NK-92 (cell line): ENCODE data around the gene CNOT1.
"Not testable (repeated sequence)": the region's sequence is repeated elsewhere in the genome, so short reads cannot be mapped to it uniquely, and the experiment has no call there.

Source experiments
- DNase-seq: peaks from one replicate; lab custom pipeline; 2025; ENCODE audit not compliant: unreplicated experiment; lab: John Stamatoyannopoulos, UW

Gene CNOT1

DNA sequence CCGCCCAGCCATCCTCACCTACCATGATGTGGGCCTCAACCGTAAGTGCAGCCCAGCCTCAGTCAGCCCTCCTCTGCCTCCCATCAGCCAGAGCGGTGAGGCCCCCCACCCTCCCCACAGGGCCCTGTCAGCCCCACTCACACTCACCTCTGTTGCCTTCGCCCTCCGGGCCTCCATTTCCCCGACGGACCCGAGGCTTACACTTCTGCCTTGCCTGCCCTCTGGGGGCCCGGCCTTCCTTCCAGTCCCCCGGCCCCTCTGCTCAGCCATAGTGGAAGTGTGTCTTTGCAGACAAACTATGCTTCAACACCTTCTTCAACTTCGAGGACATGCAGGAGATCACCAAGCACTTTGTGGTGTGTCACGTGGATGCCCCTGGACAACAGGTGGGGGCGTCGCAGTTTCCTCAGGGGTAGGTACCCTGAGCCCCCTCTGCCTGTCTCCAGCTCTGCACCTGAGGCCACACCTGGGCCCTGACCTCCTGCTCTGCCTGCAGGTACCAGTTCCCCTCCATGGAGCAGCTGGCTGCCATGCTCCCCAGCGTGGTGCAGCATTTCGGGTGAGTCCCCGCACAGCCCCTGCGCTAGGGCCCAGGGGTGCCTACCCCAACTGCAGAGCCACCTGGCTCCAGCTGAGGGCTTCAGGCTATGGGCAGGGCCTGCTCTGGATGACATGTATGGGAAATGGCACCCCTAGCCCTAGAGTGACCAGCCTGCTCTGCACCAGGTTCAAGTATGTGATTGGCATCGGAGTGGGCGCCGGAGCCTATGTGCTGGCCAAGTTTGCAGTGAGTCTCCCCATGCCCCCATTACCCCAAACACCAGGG, 125.5 kb downstream of the CNOT1 start:
- no peak for DNase-seq

DNA sequence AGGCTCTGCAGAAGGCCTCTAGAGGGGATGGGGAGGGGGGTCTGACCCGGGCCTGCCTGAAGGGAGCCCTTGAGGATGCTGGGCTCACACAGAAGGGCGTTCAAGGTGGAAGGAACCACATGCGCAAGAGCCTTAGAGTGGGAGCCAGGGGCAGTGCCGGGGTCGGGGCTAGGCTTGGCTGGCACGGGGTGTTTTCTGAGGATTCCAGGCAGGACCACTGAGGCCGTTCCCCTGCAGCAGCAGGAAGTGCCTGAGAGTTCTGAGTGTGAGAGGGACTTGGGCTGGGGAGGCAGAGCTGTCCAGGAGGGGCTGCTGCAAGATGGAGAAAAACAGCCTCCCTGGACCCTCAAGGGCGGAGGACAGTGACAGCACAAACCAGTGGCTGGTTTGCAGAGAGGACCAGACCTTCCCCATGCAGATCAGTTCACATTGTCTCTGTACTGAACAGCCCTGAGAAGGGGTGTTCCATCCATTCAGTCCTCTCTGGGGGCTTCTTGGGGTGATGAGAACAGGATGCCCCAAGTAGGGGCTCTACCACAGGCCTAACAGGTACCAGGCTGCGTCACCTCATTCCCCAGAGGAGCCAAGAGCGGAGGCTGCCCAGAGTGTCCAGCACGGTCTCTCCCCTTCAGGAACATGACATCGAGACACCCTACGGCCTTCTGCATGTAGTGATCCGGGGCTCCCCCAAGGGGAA, 126.3 kb downstream of the CNOT1 start:
- DNase-seq = no peak

DNA sequence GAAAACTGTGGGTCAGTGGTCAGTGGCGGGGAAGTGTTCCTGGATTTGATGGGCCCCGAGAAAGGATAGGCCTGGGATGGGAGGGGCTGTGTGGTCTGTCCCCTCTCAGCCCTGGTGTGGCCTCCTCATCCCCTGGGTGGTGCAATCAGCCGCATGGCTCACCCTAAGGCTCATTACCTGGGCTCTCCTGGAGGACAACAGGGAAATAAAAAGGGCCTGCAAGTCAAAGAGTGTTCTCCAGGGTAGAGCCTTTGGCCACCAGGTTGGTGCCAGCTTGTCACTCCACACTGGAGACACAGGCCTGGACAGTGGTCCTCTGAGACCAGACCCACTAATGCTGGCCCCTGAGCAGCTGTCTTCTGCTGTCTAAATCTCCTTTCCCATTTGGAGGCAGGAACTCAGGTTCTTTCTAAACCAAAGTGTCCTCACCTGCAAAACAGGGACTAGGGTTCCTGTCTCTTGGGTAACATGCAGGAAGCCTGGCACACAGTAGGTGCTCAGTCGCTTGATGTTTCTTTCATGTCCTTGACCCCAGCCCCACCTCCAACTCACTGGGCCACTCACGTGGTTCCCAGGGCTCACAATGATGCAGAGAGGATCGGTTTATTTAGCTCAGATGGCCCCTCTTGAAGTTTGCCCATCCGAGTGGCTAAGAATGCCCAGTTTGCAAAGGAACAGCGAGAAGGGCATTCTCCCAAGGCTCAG, 127.3 kb downstream of the CNOT1 start:
- DNase-seq = no peak

DNA sequence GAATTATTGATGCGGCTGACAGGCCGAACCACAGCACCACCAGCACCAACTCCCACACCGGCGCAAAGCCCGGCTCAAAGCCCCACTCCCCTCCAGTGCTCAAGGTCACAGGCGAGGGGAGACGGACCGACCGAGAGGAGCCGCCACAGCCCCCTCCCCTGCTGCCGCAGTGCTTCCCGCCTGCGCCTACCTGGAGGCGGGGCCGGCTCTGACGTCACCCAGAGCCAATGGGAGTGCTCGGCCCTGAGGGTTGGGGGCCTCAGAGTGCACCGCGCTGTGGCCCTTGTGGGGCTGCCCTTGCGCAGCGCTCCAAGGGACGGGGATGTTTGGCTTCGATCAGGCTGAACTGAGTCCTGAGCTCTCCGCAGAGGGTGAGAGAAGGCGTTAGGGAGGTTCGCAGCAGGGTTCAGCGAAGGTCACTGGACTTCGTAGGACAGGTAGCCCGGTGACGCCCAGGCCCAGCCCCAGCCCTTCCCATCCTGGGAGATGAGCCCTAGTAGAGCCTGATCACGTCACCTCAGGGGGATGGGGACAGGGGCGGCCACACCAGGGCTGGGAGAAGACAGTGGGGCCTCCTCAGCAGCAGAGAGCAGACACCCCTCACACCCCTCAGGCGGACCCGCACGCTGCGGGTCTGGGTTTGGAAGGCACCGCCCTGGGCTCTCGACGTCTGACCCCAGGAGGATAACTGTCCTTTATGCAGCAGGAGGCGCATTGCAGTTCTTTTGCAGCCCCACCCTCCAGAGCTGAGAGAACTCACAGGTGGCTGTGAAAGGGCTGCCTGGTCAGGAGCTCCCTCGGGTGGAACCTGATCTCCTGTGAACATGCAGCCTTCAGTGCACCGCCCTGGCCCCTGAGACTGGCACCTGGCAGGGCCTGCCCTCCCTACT, 128.1 kb downstream of the CNOT1 start:
- no peak for DNase-seq

DNA sequence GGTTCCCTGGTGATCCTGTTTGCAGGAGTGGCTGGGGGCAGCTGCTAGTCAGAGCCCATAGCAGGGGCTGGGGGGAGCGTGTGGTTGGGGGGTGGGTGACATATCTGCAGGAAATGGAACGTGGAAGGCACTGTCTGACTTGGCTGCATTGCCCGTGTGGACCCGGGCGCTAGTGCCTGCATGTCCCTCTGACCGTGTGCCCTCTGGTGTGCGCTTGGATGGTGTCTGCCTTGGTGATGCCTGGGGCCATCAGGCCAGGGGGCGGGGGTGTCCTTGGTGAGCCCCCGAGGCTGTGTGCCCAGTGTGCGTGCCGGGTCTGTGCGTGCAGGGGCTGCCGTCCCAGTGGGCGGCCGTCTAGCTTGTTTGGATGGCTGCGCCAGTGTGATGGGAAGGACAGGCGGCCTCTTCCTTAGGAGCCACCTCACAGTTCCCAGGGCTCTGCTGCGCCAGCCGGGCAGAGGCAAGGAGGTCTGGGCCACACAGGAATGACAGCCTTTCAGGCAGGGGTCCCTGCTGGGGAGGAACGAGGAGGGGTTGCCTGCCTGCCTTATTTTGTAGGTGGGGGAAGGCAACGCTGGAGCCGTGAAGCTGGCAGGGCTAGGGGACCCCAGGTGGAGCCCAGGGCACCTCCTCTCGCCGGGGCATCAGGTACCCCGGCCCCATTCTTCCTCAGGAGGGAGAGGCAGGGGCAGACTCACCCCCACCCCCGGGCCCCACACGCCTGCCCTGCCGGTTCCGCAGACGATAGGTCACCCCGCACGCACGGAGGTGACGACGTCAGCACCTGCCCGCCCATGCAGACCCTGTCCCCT, 129.0 kb downstream of the CNOT1 start:
- no peak for DNase-seq

DNA sequence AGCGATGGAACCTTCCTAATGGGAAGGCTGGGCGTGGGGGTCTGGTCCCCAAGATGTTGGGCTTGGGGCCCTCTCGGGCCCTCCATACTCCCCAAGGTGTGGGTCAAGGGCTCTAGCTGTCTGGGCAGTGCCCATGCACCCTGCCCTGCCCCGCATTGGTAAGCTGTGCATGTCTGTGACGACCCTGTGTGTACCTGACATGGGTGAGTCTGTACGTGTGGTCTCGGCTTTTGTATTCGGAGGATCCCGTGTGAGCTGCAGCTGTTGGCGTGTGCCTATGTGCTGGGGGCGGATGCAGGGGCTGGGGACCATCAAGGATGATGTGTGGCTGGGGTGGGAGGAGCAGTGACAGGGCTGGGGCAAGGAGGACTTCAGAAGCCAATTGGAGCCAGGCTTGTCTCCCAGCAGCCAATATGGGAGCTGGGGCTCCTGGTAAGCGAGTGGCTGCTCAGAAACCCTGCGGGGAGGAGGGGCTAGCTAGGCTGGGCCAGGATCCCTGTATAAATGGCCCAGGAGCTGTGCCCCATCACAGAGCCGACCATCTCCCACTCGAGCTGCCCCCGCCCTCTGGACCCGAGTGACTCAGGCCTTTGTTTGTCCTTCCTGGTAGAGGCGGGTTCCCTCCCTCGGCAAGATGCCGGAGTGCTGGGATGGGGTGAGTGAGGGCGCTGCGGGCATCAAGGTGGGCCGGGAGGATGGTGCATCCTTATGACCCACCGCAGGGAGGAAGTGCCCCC, 129.8 kb downstream of the CNOT1 start, which contains the start of gene NDRG4:
NDRG4 (plus strand) TSS at position 529 of the 737 bp plus-strand sequence; CDS start at position 635, 106 bp downstream.
- no peak for DNase-seq

DNA sequence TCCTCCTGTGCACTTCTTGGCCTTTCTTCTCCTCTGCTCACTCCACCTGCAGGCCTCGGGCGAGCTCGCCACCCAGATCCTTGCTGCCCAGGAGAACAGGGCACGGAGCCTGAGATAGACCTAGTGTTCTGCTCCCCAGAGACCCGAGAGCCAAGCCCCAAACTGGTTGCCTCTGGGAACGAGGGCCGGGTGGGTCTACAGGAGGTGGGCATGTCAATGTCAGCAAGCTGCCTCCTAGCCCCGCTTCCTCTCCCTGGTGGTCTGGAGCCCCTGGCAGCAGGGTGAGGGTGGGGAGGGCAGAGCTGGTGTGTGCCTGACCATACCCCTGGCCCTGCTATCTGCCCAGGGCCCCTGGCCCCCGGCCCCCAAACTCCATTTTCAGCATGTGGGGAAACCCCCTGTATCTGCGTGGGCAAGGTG, 130.5 kb downstream of the CNOT1 start:
- no peak for DNase-seq

DNA sequence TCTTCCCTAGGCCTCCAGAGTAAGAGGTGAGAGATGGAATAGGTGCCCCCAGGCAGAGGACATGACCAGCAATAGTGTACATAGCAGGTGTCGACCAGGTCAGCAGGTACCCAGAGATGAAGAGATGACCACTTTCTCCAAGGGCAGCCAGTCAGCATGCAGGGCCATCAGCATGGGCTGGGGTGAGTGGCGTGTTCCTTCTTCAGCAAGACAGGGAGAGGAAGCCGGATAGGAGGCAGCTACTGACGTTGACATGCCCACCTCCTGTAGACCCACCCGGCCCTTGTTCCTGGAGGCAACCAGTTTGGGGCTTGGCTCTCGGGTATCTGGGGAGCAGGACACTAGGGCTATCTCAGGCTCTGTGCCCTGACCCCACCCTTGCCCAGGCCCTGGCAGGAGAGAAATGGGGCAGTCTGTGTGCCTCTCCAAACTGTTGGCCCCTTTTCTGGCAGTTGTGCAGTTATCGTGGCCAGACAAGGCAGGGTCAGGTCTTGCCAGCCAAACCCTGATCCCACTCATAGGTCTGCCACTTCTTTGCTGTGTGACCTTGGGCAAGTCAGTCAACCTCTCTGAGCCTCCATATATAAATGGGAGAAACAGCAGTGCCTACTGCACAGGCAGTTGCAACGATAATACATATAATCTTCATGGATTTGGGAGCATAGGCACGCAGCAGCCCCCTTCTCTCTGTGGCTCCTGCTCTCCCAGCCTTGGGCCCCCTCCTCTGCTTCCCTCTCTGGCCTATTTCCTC, 131.1 kb downstream of the CNOT1 start:
- no peak for DNase-seq

DNA sequence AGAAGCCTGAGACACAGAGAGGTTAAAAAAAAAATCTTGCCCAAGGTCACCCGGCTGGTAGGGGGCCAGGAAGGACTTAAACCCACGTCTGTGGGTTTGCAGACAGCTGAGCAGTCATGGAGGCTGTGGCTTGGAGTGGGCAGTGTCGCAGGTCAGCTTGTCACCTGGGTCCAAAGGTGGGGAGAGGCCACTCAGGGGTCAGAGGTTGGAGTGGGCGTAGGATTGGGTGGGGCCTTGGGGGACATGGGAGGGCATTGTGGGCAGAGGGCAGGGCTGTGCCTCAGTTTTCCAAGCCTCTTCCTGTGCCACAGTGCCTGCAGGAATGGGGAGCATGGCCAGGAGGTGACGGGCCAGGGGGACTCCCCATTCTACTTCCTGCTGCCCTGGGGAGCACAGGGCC, 131.7 kb downstream of the CNOT1 start:
- DNase-seq = no peak

DNA sequence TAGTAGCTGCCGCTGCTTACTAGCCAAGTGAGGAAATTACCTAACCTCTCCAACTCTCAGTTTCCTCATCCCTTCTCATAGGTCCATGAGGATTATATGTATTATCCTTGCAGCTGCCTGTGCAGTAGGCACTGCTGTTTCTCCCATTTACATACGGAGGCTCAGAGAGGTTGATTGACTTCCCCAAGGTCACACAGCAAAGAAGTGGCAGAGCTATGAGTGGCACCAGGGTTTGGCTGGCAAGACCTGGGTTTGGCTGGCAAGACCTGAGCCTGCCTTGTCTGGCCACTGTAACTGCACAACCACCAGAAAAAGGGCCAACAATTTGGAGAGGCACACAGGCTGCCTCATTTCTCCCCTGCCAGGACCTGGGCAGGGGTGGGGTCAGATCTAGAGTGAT, 132.2 kb downstream of the CNOT1 start:
- no peak for DNase-seq

DNA sequence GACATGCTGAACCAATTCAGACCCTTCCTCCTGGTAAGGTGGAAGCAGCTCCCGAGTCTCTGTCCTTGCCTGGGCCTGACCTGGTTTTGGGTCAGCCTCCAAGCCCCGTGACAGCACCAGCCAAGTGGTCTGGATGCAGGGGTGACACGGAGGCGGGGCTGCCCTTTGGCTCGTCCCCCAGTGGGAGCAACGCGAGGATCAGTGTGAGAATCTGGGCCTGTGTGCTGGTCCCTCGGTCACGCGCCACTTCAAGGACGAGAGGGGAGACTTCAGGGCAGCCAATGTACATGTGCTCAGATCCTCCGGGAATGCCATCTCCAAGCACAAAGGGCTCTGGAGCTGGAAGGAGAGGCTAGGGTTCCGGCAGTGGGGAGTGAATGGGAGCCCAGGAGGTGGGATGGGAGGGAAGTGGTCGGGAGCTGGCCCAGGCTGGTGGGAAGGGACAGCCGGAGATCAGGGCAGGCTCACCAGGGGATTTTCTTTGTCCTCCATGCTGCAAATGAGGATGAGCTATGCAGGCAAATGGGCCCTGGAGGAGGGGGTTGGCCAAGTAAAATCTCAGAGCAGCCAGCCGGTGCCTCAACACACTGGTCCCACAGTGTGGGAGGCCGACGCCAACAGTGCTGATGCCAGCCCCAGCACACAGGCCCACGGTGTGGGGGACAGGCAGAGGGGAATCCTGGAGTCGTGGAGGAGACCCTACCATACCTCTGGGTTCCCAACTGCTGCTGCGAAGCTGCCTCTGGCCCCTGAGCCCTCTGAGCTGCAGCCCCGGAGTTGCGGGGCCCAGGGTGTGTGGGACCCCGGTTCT, 133.9 kb downstream of the CNOT1 start:
- no peak for DNase-seq

DNA sequence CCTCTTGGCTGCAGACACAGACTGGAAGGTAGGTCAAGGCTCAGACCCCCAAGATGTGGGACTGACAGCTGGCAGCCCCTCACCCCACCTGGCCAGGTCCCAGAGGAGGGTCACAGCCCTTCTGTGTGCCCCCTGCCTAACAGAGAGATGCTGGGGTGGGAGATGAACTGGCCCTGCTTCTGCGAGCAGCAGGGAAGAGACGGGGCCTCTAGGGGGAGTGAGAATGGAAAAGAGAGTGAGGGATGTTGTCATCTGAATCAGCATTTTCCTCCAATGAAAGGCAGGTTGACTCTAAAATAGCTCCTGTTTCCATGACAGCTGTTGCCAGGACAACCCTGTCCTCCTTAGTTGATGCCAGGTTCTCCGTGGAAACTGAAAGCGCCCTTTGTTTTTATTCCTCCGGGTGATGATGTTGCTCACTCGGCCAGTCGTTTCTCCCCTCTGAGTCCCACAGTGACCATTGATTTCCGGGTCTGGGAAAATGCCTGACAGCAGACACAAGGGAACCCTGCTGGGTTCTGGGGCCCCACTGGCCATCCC, 134.6 kb downstream of the CNOT1 start:
- DNase-seq = no peak

DNA sequence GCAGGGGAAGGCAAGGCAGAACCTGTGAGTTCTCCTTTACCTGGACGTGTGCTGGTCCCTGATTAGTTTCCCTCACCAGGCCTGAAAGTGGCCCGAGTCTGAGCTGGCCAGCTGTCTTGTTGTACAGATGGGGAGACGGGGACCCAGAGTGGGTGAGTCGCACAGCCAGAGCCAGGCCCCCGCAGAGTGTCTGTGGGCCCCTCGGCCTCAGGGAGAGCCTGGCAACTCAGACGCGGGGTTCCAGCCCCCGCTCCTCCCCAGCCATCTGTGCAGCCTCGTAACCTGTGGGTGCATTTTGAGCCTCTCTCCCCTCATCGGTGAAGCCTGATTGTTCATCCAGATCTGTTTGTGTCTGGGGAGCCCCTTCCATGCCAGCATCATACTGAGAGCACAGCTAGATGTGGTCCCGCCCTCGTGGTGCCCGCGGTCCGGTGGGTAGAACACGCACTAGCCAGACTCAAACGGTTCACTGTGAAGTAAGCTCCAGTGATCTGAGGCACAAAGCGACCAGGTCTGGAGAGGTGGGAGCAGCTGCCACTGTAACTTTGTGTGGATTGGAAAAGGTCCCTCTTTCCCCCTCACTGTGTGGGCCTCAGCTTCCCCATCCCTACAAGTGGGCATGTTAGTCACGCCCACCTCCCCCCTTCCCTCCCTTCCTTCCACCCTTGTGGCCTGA, 135.7 kb downstream of the CNOT1 start:
- no peak for DNase-seq

DNA sequence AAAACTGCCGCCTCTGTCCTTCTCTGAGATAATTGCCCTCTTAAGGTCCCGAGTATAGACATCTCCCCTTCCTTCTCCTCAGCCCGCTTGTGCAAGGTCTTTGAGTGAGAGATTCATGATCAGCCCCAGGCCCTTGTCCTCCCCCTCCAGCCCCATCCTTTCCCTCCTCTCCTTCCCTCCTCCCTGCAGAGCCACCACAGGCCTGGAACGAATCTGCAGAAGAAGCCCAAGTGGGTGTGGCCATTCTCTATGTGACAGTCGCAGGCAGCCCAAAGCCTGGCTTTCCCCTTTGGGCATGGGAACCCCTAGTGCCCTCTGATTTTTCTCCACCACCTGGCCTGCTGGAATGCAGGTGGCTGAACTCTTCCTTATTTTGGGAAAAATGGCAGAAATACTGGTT, 136.9 kb downstream of the CNOT1 start:
- no peak for DNase-seq

DNA sequence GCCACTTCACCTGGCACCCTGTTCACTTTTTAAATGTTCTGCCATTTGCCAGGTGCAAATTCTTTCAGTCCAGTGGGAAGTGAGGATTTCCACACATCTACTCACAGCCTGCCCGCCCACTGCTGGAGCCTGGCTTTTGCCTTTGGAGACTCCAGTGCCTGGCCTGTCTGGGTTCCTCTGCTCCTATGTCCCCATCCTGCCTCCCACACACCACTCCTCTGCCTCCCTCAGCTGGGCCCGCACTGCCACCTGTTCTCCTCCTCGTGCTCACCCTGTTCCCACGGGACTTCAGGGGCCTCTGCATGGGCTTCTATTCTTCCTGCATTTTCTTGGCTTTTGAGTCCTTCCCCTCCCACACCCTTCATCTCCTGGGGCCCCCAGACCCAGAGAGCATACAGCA, 137.6 kb downstream of the CNOT1 start:
- DNase-seq = no peak

DNA sequence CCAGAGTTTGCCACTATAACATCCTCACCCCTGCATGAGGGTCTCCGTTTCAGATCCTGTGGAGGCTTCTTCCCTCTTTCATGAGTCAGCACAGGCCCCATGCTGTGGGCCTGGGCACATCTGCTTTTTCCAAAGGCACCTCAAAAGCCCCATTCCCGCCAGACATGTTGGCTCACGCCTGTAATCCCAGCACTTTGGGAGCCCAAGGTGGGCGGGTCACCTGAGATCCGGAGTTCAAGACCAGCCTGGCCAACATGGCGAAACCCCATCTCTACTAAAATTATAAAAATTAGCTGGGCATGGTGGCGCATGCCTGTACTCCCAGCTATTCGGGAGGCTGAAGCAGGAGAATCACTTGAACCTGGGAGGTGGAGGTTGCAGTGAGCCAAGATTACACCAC, 139.1 kb downstream of the CNOT1 start:
- DNase-seq = not testable (repeated sequence)

DNA sequence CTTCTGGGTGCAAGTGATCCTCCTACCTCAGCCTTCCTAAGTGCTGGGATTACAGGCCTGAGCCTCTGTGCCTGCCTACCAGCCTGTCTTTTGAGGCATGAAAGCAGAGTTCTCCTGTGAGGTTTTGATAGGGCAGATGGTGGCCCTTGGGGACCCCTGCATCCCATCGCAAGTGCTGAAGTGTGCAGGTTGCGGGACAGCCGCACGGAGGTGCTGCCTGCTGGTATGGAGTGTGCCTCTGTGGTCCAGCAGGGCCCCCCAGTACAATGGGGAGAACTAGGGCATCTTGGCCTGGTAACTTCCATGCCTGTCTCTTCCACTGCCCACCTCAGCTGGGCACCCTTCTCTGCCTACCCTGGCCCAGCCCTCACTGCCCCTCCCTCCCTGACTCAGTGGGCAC, 139.6 kb downstream of the CNOT1 start:
- DNase-seq = no peak
